Neuronal stem cell (in vitro differentiated cells): ENCODE data around the gene FSTL4.

Experiments
- DNase-seq: peaks from one replicate; pipeline ENCODE4 v3.0.0-alpha.2; 2013; ENCODE audit warnings: low spot score
- H2AFZ ChIP-seq: one replicate; pipeline ENCODE4 v1.6.1; 2013; ENCODE audit warnings: mild to moderate bottlenecking, low read length, inconsistent platforms
- H2AK5ac ChIP-seq: 2 replicates; pipeline ENCODE4 v1.6.1; 2013; ENCODE audit warnings: low read depth, mild to moderate bottlenecking, inconsistent platforms, low read length, moderate library complexity, mixed read lengths
- H2BK120ac ChIP-seq: 2 replicates; pipeline ENCODE4 v1.6.1; 2013; ENCODE audit warnings: low read depth, mild to moderate bottlenecking, inconsistent platforms, low read length, moderate library complexity, mixed read lengths
- H2BK12ac ChIP-seq: one replicate; pipeline ENCODE4 v1.6.1; 2013; ENCODE audit warnings: low read length, inconsistent platforms
- H2BK15ac ChIP-seq: 2 replicates; pipeline ENCODE4 v1.6.1; 2013; ENCODE audit warnings: mild to moderate bottlenecking, low read length, inconsistent platforms, mixed read lengths
- H2BK5ac ChIP-seq: one replicate; pipeline ENCODE4 v1.6.1; 2013; ENCODE audit warnings: inconsistent platforms, mild to moderate bottlenecking, low read length, moderate library complexity
- H3K14ac ChIP-seq: one replicate; pipeline ENCODE4 v1.6.1; 2013; ENCODE audit warnings: low read length, inconsistent platforms
- H3K18ac ChIP-seq: 2 replicates; pipeline ENCODE4 v1.6.1; 2013; ENCODE audit warnings: low read length, inconsistent platforms
- H3K23ac ChIP-seq: 2 replicates; pipeline ENCODE4 v1.6.1; 2013; ENCODE audit warnings: low read depth, mild to moderate bottlenecking, mixed read lengths, low read length, inconsistent platforms; ENCODE audit not compliant: poor library complexity
- H3K27ac ChIP-seq: replicated peaks from 3 replicates; pipeline ENCODE4 v1.5.1; 2013; ENCODE audit warnings: low read length, inconsistent platforms
- H3K27me3 ChIP-seq, 3 experiments: 2 replicates each; pipeline ENCODE4 v1.6.1; 2013; ENCODE audit warnings: low read length in 3 of 3, mild to moderate bottlenecking in 2 of 3, inconsistent platforms in 1 of 3, low read depth in 1 of 3, mixed read lengths in 1 of 3, moderate library complexity in 1 of 3; ENCODE audit not compliant: control insufficient read depth in 3 of 3, insufficient read depth in 3 of 3
- H3K36me3 ChIP-seq, 2 donors: replicated peaks in 1 of 2; 2 replicates each; pipeline ENCODE4 v1.6.1; 2013; ENCODE audit warnings: low read length in 2 of 2; ENCODE audit not compliant: control insufficient read depth in 2 of 2, insufficient read depth in 2 of 2
- H3K4ac ChIP-seq: 2 replicates; pipeline ENCODE4 v1.6.1; 2013; ENCODE audit warnings: inconsistent platforms, mild to moderate bottlenecking, low read length, moderate library complexity
- H3K4me1 ChIP-seq, 2 donors: 1 replicate in 1 of 2; 2 replicates in 1 of 2; pipeline ENCODE4 v1.6.1; 2013; ENCODE audit warnings: low read length in 2 of 2, low read depth in 1 of 2; ENCODE audit not compliant: control insufficient read depth in 2 of 2, insufficient read depth in 1 of 2
- H3K4me2 ChIP-seq: one replicate; pipeline ENCODE4 v1.6.1; 2013; ENCODE audit warnings: mild to moderate bottlenecking, low read length, inconsistent platforms; ENCODE audit not compliant: insufficient read depth, poor library complexity, severe bottlenecking
- H3K4me3 ChIP-seq, 2 donors: 2 replicates each; pipeline ENCODE4 v1.5.1; 2013; ENCODE audit warnings: low read length in 2 of 2, mild to moderate bottlenecking in 2 of 2, inconsistent platforms in 1 of 2, moderate library complexity in 1 of 2
- H3K79me1 ChIP-seq: one replicate; pipeline ENCODE4 v1.6.1; 2013; ENCODE audit warnings: low read depth, mild to moderate bottlenecking, inconsistent platforms, low read length, moderate library complexity
- H3K9ac ChIP-seq: one replicate; pipeline ENCODE4 v1.6.1; 2013; ENCODE audit warnings: mild to moderate bottlenecking, low read depth, low read length, inconsistent platforms; ENCODE audit not compliant: poor library complexity
- H3K9me3 ChIP-seq, 2 donors: replicated peaks in 1 of 2; 2 replicates each; pipeline versions ENCODE3 to v1.6.1; 2013; ENCODE audit warnings: low read length in 2 of 2, mild to moderate bottlenecking in 2 of 2, inconsistent platforms in 1 of 2, low read depth in 1 of 2, mixed read lengths in 1 of 2, moderate library complexity in 1 of 2; ENCODE audit not compliant: control insufficient read depth in 2 of 2, insufficient read depth in 1 of 2
- H4K8ac ChIP-seq: one replicate; pipeline ENCODE4 v1.6.1; 2013; ENCODE audit warnings: low read depth, mild to moderate bottlenecking, inconsistent platforms, low read length, moderate library complexity
- H4K91ac ChIP-seq: one replicate; pipeline ENCODE4 v1.6.1; 2013; ENCODE audit warnings: low read length, low read depth, mild to moderate bottlenecking, inconsistent platforms; ENCODE audit not compliant: poor library complexity
- WGBS, 2 donors: extraction: QIAGEN DNeasy Blood & Tissue Kit; methylation state at CpG; one replicate each; pipeline ENCODE4 v1.1.7; 2013; ENCODE audit warnings: missing lambda C conversion rate in 2 of 2, mixed read lengths in 1 of 2; ENCODE audit not compliant: insufficient read length in 2 of 2, insufficient replicate concordance in 1 of 2; ENCODE audit errors: extremely low coverage in 2 of 2; 5-methylcytosine and 5-hydroxymethylcytosine counted together

Gene FSTL4

DNA sequence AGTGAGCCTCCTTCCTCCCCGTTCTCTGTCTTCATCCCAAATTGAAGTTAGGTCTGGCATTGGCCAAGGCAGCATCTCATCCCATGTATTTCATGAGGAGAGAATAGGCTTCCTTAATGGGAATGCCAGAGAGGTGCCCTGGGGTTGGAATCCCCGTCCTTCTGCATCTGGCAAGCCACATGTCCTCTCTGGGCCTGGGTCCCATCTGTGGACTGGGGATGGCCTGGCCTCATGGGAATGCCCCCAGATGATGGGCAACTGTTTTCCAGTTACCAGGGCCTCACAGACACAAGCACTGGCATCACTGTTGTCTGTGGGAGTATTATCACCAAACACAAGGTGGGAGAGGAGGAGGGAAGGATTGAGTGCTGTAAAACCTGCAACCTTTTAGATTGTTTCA is 153.9 kb downstream of the FSTL4 start:
- Histone ChIP-seq H2AFZ (no peak overlapping the region), H3K4me1 (peaks cover 0 to 12% of the 10 kb centered on the region in 2 donors), H3K14ac (no peak overlapping the region), H3K23ac (no peak overlapping the region), H3K9me3 (no peaks in the 10 kb centered on the region), H4K8ac (no peak overlapping the region), H2BK15ac (peak overlapping the region; percentile 23), H3K4me2 (no peak overlapping the region), H3K18ac (no peak overlapping the region), H2BK120ac (no peak overlapping the region), H4K91ac (no peak overlapping the region), H3K36me3 (no peaks in the 10 kb centered on the region), H2AK5ac (peak overlapping the region; percentile 3), H3K4ac (no peak overlapping the region), H3K4me3 (no peak overlapping the region), H2BK5ac (no peak overlapping the region), H2BK12ac (no peak overlapping the region), H3K9ac (no peak overlapping the region), H3K27ac (no peak overlapping the region), H3K27me3 (peaks cover 0 to 5% (median 0%) of the 10 kb centered on the region in 3 experiments), H3K79me1 (no peaks in the 10 kb centered on the region)
- no CpG with 5 or more reads among the region's 2 CpGs for WGBS, 2 donors
- DNase-seq, result no peak

DNA sequence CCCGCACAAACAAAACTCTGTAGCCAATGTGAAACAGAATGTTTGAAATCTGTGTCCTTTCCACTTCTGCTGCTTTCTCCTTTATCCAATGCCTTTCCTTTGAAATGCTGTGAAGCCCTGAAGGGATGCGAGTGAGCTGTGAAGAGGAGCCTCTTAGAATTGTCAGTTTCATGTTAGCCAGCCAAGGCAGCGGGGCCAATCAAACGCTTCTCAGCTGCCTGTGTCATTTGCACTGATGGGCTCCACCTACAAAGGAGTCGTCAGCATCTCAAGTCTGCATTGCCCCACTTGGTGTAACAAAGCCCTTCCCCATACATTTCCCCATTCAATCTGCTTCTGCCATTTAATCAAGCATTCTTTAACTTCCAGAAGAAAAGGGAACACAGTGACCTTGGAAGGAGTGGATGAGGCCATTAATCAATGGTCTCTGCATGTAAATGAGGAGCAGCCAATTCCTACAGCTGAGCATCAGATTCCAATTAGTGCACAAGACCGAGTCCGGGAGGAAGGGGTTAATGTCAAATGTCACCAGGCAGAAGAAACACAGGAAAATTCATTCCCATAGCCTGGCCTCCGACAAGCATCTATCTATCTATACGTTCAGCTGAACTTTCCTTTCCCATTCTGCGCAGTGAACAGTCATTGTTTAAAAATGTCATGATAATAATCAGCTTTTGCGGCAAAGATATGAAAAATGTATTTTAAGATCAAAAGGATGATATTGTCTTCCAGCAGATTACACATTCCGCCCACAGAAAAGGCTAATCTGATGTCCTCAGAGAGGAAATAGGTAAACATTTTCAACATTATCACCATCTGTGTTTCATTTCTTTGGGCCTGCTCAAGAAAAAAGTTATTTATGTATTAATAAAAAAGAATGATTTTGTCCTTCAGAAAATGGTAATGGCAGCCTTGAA is 154.6 kb downstream of the FSTL4 start:
- no peak overlapping the region for H3K4me3 ChIP-seq
- no peak overlapping the region for H2AFZ ChIP-seq
- no peak overlapping the region for H2BK15ac ChIP-seq
- no peak overlapping the region for H3K4ac ChIP-seq
- H2AK5ac ChIP-seq, result no peak overlapping the region
- no peak overlapping the region for H2BK5ac ChIP-seq
- H3K36me3 ChIP-seq, result no peaks in the 10 kb centered on the region
- no peak overlapping the region for H2BK12ac ChIP-seq
- peaks cover 0 to 12% of the 10 kb centered on the region in 2 donors for H3K4me1 ChIP-seq
- H4K8ac ChIP-seq, result no peak overlapping the region
- no peak overlapping the region for H3K27ac ChIP-seq
- H3K9me3 ChIP-seq, result no peaks in the 10 kb centered on the region
- no peak overlapping the region for H3K23ac ChIP-seq
- DNase-seq, result no peak
- no peak overlapping the region for H3K9ac ChIP-seq
- no CpG with 5 or more reads among the region's 12 CpGs for WGBS, 2 donors
- no peaks in the 10 kb centered on the region for H3K79me1 ChIP-seq
- peaks cover 0 to 5% (median 0%) of the 10 kb centered on the region in 3 experiments for H3K27me3 ChIP-seq
- no peak overlapping the region for H2BK120ac ChIP-seq
- H3K14ac ChIP-seq, result no peak overlapping the region
- no peak overlapping the region for H4K91ac ChIP-seq
- H3K18ac ChIP-seq, result no peak overlapping the region
- no peak overlapping the region for H3K4me2 ChIP-seq

GRCh38 chr5:133456933-133457402 is 155.4 kb downstream of the FSTL4 start:
- no peak overlapping the region for H4K91ac ChIP-seq
- H2BK120ac ChIP-seq, result no peak overlapping the region
- no CpG with 5 or more reads among the region's 4 CpGs for WGBS, 2 donors

DNA sequence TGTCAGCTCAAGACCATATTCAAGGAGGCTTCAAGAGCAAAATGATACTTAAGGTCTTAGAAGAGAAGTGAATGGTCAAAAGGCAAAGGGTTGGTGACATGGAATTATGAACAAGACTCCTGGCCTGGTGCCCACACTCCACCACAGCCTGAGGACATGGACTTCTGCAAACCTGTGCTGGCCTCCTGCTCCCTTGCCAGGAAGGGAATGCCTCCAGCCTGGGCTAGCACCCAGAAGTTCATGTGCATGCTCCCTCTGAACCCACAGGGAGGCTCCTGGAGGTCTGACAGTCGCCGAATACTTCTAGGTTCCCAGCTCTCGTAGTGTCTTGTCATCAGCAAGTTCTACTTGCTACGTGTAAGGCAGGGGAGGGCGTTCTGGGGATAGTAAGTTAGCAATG is 156.7 kb downstream of the FSTL4 start:
- Histone ChIP-seq H3K4me2 (no peak overlapping the region), H2BK5ac (no peak overlapping the region), H2BK120ac (no peak overlapping the region), H2AK5ac (no peak overlapping the region), H4K8ac (no peak overlapping the region), H2AFZ (no peak overlapping the region), H3K14ac (no peak overlapping the region), H3K9ac (no peak overlapping the region), H3K27ac (no peak overlapping the region), H3K27me3 (no peaks in the 10 kb centered on the region), H3K4ac (no peak overlapping the region), H3K4me3 (no peak overlapping the region), H3K36me3 (no peaks in the 10 kb centered on the region), H3K9me3 (no peaks in the 10 kb centered on the region), H2BK15ac (no peak overlapping the region), H2BK12ac (no peak overlapping the region), H3K23ac (no peak overlapping the region), H3K18ac (peak overlapping the region; percentile 20), H3K4me1 (peaks cover 0 to 12% of the 10 kb centered on the region in 2 donors), H4K91ac (no peak overlapping the region), H3K79me1 (no peaks in the 10 kb centered on the region)
- no CpG with 5 or more reads among the region's 5 CpGs for WGBS, 2 donors
- no peak for DNase-seq

More at GRCh38 chr5:133456933-133457402, 155.4 kb downstream of the FSTL4 start:
- Histone ChIP-seq H3K4me2 (no peak overlapping the region), H2AK5ac (no peak overlapping the region), H3K36me3 (no peaks in the 10 kb centered on the region), H3K4ac (no peak overlapping the region), H3K4me1 (peaks cover 0 to 12% of the 10 kb centered on the region in 2 donors), H2BK12ac (no peak overlapping the region), H3K9ac (no peak overlapping the region), H3K27me3 (peaks cover 0 to 3% (median 0%) of the 10 kb centered on the region in 3 experiments), H4K8ac (no peak overlapping the region), H2BK15ac (no peak overlapping the region), H3K23ac (no peak overlapping the region), H3K79me1 (no peaks in the 10 kb centered on the region), H2AFZ (no peak overlapping the region), H3K18ac (no peak overlapping the region), H3K4me3 (no peak overlapping the region), H3K14ac (no peak overlapping the region), H2BK5ac (no peak overlapping the region), H3K27ac (no peak overlapping the region), H3K9me3 (no peaks in the 10 kb centered on the region)
- no peak for DNase-seq
